NB4 (cell line): ENCODE measurements around the gene ATP8B3.

Experiments used
- MYC ChIP-seq: IDR thresholded peaks from 2 replicates; pipeline ENCODE4 v1.6.1; 2011; ENCODE audit warnings: low read depth, low read length
- POLR2A ChIP-seq: IDR thresholded peaks from 2 replicates; pipeline ENCODE4 v1.6.1; 2011; ENCODE audit warnings: mild to moderate bottlenecking; ENCODE audit not compliant: insufficient read length; ENCODE audit errors: extremely low read depth
- TF ChIP-seq, protein P1 (sequence below): IDR thresholded peaks from 2 replicates; pipeline ENCODE4 v1.6.1; 2011; ENCODE audit warnings: low read depth, low read length
- TF ChIP-seq, protein P2 (sequence below): IDR thresholded peaks from one replicate; pipeline ENCODE4 v1.5.1; 2012; ENCODE audit warnings: low read depth, low read length

DNA sequence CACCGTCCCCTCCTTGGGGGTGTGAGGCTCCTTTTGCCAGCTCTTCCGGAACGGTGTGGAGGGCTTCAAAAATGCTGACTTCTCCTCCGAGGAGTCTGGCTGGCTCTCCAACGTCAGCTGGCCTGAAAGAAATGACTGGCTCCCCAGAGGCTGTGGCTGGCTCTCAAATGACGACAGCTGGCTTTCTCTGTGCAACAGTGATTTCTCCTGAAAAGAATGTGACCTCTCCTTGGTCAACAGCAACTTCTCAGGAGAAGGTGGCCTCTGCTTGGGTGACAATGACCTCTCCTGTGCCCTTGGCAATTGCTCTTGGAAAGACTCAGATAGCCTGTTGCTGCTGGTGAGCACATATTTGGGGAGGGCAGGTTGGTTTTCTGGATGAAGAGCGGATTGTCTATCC is 29.6 kb downstream of the ATP8B3 start:
- TF ChIP-seq, protein P1, sequence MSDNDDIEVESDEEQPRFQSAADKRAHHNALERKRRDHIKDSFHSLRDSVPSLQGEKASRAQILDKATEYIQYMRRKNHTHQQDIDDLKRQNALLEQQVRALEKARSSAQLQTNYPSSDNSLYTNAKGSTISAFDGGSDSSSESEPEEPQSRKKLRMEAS, result no peak
- TF ChIP-seq, protein P2, sequence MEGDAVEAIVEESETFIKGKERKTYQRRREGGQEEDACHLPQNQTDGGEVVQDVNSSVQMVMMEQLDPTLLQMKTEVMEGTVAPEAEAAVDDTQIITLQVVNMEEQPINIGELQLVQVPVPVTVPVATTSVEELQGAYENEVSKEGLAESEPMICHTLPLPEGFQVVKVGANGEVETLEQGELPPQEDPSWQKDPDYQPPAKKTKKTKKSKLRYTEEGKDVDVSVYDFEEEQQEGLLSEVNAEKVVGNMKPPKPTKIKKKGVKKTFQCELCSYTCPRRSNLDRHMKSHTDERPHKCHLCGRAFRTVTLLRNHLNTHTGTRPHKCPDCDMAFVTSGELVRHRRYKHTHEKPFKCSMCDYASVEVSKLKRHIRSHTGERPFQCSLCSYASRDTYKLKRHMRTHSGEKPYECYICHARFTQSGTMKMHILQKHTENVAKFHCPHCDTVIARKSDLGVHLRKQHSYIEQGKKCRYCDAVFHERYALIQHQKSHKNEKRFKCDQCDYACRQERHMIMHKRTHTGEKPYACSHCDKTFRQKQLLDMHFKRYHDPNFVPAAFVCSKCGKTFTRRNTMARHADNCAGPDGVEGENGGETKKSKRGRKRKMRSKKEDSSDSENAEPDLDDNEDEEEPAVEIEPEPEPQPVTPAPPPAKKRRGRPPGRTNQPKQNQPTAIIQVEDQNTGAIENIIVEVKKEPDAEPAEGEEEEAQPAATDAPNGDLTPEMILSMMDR, result no peak
- TF ChIP-seq POLR2A (no peak), MYC (no peak)
